SK-N-MC (cell line): ENCODE measurements around the gene RELN.

ENCODE experiments used
- EZH2 ChIP-seq: fragments of 200-600 bp; sonication (generic); IDR thresholded peaks from one replicate; pipeline ENCODE4 v1.6.1; 2017; ENCODE audit warnings: antibody characterized with exemption
- POLR2AphosphoS5 ChIP-seq: IDR thresholded peaks from 2 replicates; pipeline ENCODE4 v1.6.1; 2012; ENCODE audit warnings: mild to moderate bottlenecking, low read depth, low read length, borderline replicate concordance

- TF ChIP-seq POLR2AphosphoS5 (no peak), EZH2 (no peak)
Measured at GRCh38 chr7:103710247-103710646, 279.2 kb downstream of the RELN start.
